Activated CD4-positive, alpha-beta T cell treated with anti-CD3 and anti-CD28 coated beads, Interleukin-2, amount 50 U/mL, for 48 hours (primary cell): ENCODE results near the gene ADRA2C.
"Not testable (repeated sequence)": the region's sequence is repeated elsewhere in the genome, so short reads cannot be mapped to it uniquely, and the experiment has no call there.

Source experiments
- DNase-seq, 2 experiments: peaks; one replicate each; pipeline ENCODE4 v3.0.0-alpha.2; 2020

The ADRA2C gene

DNA sequence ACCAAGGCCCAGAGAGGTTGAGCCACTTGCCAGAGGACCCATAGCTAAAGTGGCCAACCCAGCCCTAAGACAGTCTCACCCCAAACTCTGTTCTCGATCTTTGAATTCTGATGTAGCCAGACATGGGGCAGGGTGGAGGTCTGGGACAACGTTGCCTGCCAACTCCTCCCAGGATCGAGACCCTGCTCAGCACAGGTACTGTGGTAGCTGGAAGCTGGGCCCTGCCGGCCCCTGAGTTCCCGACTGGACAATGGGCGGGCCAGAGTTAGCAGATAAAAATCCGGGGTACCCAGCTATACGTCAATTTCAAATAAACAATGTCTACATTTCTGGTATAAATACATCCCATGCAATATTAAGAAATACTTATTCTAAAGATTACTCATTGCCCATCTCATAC lies 35.3 kb downstream of the ADRA2C start:
- no peak for DNase-seq

DNA sequence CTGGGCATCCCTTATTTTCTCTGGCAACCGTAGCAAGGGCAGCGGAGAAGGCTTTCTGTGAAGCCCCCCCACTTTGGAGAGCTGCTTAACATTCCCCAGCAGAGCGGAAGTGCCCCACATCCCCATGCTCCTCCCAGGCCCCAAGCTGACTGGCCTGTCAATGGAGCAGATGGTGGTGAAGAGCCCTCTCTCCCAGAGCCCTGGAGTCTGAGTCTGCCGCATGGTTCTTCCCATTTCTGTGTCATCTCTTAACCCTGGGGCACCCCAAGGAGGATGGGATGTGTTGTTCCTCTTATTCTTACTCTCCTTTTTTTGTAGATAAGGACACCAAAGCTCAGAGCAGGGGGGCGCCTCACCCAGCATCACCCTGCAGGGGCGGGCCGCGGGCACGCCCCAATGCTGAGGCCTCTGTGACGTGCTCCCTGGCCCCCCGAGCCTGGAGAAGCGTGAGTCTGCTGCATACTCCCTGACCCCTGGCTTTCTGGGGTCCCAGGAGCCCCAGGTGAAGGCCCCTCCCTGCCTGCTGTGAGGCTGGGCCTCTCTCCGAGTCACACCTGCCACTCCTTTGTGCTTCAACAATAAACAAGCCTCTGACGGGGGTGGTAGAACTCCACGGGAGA lies 35.9 kb downstream of the ADRA2C start:
- no peak for DNase-seq

DNA sequence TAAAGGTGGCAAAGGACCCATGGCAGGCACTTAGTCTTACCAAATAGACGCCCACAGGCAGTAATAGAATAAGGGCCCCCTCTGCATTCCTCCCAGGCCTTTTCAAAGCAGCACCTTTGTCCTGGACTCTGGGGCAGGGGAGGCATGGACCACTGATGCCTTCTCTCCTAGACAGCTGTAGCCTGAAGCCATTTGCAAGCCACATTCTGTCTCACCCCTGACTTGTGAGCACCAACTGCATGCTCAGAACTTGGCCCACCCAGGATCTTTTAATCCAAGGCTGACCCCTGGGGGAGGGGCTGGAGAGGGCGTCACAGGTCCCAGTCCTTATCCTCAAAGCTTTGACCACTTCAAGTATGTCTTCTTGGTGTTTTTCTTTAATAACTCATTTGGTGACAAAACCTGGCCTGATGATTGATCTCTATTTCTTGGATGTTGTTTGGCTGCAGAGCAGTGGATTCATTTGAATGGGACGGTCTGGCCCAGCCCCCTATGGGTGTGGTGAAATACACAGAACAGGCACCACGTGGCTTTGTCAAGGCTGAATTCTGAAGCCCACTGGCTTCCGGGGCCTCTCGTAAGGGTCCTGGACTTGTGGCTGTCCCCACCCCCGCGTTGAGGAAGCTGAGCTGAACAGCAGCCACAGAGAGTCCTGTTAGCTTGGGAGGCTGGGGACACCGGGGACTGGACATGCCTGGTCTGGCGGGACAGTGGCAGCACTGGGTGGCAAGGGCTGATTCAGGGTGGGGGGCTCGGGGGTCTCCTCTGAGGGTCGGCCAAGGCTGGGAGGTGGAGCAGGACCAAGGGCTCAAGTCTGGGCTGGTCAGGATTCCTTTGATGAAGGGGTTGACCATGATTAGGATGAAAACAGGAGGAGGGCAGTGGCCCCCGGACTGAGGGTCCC lies 36.6 kb downstream of the ADRA2C start:
- no peak for DNase-seq

DNA sequence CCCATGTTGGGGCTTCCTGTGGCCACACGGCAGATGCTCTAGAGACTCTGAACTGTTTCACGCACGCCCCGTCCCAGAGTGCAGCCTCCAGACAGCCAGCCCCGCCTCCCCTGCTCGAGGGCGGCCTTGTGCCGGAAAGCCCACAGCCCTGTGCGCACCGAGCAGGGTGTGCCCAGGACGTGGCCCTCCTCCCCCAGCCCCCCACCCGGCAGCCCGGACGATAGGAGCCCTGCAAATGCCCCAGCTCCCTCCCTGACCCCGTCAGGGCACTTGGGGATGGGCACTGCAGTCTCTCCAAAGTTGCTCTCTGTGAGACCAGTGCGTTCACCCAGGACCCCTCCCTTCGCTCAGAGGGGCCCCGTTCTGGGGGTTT lies 37.3 kb downstream of the ADRA2C start:
- DNase-seq: no peak

DNA sequence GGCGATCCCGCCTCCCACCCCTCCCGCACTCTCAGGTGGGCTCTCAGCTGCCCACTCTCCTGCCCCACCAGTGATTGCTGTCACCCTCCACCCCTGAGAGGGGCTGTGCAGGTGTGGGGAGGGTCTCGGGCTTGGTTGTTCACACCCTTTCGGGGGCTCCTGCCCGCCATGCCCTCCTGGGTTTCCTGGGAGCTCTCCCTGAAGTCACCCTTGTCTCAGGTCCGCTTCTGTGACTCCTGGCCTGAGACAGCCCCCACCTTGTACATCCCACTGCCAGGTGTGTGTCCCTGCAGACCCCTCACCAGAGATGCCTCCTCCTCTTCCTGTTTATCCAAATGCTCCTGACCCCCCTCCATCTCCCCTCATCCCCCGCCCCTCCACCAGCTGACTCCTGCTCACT lies 37.8 kb downstream of the ADRA2C start:
- DNase-seq: no peak

DNA sequence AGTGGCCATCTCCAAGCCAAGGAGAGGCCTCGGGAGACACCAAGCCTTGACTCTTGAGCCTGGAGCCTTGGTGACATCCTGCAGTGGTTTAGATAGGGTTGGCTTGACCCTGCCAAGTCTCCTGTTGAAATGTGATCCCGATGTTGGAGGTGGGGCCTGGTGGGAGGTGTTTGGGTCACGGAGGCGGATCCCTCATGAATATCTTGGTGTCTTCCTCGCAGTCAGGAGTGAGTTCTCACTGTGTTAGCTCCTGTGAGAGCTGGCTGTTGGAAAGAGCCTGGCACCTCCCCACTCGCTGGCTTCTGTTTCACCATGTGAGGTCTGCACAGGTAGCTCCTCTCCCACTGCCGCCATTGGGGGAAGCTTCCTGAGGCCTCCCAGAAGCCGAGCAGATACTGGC lies 38.8 kb downstream of the ADRA2C start:
- no peak for DNase-seq

DNA sequence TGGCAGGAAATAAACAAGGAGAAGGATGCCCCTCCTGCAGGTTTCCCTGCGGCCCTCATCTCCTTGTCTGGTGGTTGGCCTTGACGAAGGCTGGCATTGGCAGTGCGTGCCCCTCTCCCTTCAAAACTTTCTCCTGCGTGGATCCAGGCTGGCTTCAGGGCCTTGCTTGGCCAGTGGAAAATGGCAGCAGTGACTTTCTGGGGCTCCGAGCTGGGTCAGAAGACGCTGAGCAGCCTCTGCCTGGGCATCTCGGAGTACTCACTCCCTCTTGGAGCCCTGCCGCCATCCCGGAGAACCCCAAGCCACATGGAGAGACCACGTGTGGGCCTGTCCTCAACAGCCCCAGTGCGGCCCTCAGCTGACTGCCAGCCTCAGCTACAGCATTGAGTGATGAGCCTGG lies 39.5 kb downstream of the ADRA2C start:
- no peak for DNase-seq

DNA sequence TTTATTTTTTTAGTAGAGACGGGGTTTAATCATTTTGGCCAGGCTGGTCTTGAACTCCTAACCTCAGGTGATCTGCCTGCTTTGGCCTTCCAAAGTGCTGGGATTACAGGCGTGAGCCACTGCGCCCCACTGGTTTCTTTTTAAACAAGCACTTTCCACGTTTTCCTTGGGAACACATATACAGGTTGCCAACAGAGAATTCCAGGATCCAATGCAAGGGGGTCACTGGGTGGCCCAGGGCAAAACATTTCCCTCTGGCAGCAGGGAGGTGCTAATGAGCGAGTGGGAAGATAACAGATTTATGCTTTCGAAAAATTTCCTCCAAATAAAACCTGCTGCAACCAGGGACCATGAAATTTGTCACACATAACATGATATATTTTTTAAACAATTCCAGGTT lies 41.1 kb downstream of the ADRA2C start:
- DNase-seq: no peak

DNA sequence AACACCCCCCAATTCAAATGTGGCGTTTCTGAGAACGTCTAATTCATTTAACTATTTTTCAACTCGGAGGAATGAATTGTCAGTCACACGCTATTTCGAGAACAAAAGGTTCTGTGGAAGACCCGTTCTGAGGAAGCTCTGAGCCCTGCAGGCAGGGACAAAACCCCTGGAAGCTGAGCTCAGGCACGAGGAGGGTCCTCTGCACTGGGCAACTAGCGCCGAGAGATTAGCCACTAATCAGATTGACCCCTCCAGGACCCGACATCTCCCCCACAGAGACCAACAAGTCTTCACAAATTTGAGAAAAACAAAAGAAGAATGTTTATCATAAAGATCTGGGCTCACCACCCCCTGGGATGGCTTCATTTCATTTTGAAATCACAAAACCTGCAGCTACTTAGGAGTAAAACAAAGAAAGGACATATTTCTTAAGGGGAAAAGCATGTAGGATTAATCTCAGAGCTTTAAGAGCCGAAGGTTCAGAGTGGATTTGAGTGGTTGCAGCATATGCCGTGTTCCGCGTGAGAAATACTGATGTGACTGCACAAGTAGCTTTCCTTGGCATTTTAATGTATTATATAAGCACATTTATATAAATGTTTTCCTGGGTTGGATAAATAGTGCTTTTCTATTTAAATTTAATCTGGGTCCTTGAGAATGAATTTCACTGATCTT lies 41.8 kb downstream of the ADRA2C start:
- no peak for DNase-seq

DNA sequence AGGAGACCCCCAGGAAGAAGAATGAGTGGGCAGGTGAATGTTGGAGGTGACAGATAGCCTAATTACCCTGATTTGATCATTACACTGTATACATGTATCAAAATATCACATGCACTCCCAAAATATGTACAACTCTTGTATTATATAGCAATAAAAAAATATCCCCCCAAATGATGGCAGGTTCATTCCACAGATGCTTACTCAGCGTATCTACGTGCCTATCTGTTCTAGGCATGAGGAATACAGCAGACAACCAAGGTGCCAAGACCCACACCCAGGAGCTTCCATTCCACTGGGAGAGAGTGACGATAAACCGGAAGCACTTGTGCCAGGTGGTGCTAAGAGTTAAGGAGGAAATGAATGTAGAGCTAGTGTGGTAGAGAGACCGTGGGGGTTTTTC lies 42.4 kb downstream of the ADRA2C start:
- no peak for DNase-seq

DNA sequence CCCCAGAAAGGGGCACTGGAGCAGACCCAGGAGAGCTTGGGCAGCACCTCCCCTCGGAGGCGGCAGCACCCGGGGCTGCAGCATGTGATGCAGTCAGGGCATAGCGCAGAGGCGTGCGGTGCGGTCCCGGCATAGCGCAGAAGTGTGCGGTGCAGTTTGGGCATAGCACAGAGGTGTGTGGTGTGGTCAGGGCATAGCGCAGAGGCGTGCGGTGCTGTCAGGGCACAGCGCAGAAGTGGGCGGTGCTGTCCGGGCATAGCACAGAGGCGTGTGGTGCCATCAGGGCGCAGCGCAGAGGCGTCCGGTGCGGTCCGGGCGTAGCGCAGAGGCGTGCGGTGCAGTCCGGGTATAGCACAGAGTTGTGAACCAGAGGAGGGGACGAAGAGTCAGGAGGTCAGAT lies 42.8 kb downstream of the ADRA2C start:
- no peak for DNase-seq

DNA sequence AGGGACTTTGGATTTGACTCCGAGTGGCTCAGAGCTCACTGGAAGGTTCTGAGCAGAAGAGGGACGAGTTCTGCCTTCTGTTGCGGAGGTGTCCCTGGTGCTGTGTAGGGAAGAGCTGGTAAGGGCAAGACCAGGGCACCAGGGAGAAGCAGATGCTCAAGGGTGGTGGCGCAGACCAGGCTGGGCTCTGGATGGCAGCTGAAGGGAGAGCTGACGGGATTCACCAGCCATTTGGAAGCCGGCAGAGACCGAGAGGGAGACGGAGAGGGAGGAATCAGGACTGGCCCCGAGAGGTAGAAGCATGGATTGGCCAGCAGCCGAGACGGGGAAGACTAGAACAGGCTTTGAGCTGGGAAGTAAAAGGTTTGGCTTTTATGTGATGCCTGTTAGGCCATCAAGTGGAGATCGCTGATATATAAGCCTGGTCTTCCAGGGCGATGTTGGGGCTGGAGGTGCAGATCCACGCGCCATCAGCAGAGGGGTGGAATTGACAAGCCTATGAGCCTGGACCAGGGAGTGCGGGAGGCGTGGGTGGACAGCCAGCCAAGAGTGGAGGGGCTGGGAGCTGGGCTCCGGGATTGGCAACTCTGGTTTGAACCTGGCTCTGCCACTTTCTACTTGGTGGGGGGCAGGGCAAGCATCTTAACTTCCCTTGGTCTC lies 43.4 kb downstream of the ADRA2C start:
- no peak for DNase-seq

DNA sequence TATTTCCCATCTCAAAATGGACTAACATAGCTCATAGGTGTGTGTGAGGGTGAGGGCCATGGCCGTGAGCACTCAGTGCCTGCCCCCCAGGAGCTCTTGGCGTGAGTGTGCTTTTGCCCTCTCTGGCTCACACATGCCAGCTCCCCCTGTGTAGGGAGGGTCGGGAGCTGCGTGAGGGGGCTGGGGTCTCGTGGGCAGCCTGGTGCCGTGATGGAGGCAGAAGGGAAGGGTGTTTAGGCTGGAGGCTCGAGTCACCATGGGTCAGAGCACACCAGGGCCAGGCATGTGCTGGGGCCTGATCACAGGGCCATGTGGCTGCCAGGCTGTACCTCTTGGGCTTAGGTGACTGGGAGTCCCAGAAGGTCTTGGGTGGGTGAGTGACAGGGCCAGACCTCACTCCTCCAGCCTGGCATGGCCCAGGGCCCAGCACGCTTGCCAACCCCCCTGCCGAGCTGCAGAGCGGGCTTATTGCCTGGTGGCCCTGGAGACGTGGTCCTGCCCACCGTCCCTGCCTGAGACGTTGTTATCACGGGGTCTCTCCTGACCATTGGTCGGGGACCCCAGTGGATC lies 44.0 kb downstream of the ADRA2C start:
- DNase-seq: no peak

DNA sequence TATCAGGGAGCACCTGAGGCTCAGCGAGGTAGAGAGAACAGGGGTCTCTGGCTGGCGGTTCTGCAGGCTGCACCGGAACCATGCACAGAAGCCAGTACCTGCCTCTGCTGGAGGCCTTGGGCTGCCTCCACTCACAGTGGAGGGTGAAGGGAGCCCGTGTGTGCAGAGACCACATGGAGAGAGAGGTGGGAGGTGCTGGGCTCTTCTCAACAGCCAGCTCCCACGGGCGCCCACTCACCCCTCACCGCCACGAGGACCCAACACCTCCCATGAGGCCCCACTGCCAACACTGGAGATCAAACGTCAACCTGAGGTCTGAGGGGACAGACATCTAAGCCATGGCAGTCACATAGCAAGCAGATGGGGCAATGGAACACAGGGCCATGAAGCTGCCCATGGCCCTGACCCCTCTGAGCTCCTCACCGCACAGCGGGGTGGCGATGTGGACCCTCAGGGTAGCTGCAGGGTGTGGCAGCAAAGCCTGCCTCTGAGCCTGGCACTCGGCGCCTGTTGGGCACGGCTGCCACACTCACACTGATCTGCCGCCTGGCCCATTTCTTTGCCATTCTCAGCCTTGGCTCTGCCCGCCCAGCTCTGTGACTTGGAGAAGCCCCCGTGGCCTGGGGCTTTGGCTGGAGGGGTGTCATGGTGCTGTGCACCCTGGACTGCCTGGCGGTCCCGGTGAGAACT lies 44.8 kb downstream of the ADRA2C start:
- DNase-seq: no peak

DNA sequence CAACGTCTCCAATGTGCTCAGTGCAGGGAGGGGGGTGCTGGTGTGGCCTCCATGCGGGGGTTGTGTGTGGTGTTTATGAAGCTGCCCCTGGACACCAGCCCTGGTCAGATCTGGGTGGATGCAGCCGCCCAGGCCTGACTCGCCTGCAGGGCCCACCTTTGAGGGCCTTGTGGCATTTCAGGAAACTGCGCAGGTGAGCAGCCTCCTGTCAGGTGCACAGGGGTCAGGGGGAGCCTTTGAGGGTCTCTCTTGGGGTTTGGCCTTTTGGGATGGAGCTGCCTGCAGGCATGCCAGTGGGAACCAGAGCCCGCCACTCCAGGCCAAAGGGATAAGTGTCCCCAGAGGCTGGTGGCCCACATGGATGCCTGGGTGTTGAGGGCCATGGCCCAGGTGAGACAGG lies 45.4 kb downstream of the ADRA2C start:
- no peak for DNase-seq

DNA sequence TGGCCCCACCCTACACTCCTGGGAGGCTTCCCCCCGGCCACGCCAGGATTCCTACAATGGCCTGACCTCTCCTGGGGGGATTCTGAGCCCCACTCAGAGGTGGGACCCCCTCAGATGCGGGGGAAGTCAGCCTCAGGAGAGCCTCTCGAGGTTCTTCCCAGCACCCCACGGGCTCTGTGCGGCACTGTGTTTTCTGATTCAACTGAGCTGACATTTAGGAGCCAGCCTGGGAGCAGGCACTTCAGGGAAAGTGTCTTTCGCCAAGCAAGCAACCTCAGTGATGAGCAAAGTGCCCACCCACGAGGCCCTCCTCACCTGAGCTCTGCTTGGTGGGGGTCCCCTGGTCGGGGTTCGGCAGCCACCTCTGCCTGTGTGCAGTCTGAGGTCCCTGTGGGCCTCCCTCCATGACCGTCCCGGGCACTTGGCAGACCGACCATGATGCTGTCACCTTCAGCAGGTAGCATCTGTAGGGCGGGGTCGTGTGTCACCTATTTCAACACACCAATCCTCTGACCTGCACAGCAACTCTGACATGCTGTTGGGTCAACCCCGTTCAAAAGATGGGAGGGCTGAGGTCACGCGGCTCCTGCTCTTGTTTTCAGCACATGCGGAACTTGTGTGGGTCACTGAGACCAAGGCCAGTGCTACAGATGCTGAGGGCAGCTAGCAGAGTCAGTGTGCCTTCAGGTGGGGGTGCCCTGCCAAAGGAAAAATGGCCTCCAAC lies 46.2 kb downstream of the ADRA2C start:
- no peak for DNase-seq

DNA sequence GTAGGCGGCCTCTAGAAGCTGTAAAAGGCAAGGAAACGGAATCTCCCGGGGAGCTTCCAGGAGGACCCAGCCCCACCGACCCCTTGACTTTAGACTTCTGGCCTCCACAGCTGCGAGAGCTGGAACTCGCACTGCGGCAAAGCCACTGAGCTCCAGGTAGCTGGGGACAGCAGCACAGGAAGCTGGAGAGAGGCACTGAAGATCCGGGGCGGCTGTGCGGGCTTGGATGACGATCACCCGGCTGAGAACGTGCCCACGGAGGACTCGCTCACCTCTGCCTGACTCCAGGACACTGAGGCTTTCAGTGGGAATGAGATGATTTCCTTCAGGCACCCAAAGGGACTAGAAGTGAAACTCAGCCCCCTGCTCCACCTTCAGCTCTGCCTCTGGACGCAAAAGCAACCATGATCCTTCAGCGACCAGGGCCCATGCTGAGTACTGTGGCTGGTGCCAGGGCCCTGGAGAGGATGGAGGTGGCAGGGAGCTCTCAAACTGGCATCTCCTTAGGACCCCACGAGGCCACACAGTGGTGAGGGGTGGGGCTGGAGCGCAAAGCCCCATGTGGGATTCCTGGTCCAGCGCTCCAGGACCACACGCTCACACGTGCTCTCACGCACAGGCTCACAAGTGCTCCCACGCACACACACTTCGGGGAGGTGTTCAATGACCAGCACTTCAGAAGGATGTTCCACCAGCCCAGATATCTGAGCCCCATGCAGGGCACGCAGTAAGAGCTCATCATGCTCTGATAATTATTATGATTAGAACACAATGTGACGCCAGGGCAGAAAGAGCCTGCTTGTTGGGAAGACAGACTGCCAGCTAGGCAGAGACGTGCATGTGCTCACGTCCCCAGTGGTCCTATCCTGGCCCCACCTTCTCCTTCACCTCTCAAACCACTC lies 47.2 kb downstream of the ADRA2C start:
- no peak for DNase-seq

DNA sequence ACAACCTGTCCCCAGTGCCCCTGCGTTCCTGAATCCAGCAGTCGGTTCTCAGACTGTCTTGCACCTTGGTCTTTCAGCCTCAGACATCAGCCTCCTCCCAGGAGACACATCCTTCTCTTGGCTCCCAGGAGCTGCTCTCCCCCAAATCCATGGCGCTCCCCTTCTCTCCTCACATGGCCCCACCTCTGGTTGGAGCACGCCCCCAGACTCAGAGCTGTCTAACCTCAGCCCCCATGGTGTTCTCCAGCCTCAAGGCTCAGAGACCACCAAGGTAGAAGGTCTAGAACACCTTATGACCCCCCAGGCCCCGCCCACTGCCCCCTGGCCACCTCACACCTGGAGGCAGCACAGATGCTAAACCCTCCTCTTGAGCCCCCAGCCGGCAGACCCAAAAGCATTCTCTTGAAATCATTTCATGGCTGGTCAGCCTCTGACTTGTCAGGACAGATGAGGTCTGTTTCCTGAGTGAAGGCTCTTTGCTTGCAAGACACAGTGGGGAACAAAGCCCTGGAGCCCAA lies 47.9 kb downstream of the ADRA2C start:
- DNase-seq: no peak

DNA sequence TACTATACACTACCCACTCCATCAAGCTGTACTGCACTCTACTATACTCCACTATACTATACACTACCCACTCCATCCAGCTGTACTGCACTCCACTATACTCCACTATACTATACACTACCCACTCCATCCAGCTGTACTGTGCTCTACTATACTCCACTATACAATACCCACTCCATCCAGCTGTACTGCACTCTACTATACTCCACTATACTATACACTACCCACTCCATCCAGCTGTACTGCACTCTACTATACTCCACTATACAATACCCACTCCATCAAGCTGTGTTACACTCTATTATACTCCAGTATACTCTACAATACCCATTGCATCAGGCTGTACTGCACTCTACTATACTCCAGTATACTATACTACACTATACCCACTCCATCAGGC lies 48.7 kb downstream of the ADRA2C start:
- not testable (repeated sequence) for DNase-seq

DNA sequence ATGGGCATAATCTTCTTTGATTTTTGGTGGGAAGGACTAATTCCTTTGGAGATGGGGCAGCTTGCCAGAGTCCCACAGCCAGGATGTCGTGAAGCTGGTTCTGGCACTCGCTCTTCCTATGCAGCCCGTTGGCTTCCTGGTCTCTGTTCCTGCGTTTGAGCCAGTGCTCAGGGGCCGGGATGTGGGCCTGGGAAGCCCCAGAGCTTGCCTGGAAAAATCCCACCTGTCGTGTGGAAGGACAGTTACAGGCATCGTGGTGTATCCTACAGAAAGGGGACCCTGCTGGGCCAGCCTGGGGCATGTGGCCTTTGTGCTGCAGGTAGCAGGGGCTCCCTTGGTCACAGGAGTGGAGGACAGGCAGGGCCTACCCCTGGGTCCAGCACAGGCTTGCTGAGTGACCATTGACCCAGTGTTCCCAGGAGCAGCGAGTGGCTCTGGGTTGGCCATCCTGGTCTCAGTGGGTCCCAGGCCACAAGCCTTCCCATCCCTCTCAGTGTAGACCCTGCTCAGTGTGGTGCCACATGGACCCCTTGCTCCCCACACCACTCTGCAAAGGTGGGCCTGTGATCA lies 50.2 kb downstream of the ADRA2C start:
- no peak for DNase-seq
